AG04449 (cell line): Measurements from ENCODE around the gene ARHGEF11.

ENCODE experiments used
- CTCF ChIA-PET: fragments of 350-600 bp; formaldehyde crosslinking; extraction: SDS; loops from one replicate; lab custom pipeline; 2021; ENCODE audit warnings: antibody characterized with exemption; lab: Yijun Ruan, JAX
- POLR2A ChIA-PET: fragments of 400-600, 350-600 bp; formaldehyde crosslinking; extraction: SDS; loops from one replicate; lab custom pipeline; 2020; ENCODE audit warnings: antibody characterized with exemption, inconsistent platforms; lab: Yijun Ruan, JAX
- DNase-seq: peaks from one replicate; pipeline ENCODE4 v3.0.0-alpha.2; 2010; ENCODE audit warnings: low read depth, low spot score
- H3K4me3 ChIP-seq: 2 replicates; pipeline ENCODE4 v1.5.1; 2011; ENCODE audit warnings: low read depth, mild to moderate bottlenecking, control low read depth, low read length
- TF ChIP-seq, protein P1 (sequence below): IDR thresholded peaks from one replicate; pipeline ENCODE4 v1.5.1; 2011; ENCODE audit warnings: mild to moderate bottlenecking, moderate library complexity, low read length, control low read depth, inconsistent platforms; ENCODE audit not compliant: insufficient read depth; ENCODE audit errors: missing control alignments

Gene ARHGEF11

DNA sequence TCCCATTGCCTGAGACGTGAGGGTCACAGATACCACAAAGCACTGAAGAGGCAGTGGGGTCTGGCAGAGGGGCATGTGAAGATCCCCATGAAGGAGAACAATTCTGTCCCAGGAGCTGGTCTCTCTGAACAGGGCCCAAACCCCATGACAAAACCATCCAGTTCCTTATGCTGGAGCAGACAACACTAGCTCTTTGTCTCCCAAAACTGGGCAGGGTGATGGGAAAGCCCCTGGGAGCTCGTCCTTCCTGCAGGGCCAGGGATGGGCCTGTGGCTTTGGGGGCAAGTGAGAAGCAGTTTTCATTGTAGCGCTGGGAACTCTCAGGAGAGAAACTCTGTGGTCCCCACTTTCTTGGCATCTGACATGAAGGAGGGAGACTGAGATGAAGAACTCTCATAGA, 45.2 kb upstream of the ARHGEF11 start:
- H3K4me3 ChIP-seq, result no peak overlapping the region
- no peak for DNase-seq
- ChIA-PET POLR2A (interaction anchor here (1.1 to 1.4 kb wide), 2 partner anchors 62 to 66 kb away, joined by 3 to 11 read pairs; no protein-coding TSS in a partner anchor), CTCF (interaction anchor here (0.6 to 8.8 kb wide), 32 partner anchors 10 to 1030 kb away, joined by 3 to 478 read pairs (median 6); partner anchors contain the start of gene ETV3L)
- TF ChIP-seq, protein P1, sequence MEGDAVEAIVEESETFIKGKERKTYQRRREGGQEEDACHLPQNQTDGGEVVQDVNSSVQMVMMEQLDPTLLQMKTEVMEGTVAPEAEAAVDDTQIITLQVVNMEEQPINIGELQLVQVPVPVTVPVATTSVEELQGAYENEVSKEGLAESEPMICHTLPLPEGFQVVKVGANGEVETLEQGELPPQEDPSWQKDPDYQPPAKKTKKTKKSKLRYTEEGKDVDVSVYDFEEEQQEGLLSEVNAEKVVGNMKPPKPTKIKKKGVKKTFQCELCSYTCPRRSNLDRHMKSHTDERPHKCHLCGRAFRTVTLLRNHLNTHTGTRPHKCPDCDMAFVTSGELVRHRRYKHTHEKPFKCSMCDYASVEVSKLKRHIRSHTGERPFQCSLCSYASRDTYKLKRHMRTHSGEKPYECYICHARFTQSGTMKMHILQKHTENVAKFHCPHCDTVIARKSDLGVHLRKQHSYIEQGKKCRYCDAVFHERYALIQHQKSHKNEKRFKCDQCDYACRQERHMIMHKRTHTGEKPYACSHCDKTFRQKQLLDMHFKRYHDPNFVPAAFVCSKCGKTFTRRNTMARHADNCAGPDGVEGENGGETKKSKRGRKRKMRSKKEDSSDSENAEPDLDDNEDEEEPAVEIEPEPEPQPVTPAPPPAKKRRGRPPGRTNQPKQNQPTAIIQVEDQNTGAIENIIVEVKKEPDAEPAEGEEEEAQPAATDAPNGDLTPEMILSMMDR, result no peak

DNA sequence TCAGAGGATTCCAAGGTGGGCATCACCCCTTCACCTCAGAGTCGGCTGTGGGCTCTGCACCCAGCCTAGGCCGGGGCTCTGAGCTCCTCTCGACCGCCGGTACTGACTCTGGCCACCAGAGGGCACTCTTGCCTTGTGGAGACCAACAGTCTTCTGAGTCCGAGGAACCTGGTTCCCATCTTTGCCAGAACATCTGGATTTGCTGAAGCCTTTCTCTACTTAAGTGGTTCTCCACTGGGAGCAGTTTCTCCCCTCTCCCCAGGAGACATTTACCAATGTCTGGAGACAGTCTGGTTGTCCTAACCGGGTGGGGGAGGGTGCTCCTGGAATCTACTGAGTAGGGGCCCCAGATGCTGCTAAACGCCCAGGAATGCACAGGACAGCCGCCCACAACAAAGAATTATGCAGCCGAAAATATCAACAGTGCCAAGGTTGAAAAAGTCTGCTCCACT, 44.7 kb upstream of the ARHGEF11 start:
- H3K4me3 ChIP-seq, result no peak overlapping the region
- ChIA-PET POLR2A (interaction anchor here (1.0 to 1.4 kb wide), 3 partner anchors 16 to 66 kb away, joined by 3 to 11 read pairs (median 3); no protein-coding TSS in a partner anchor), CTCF (interaction anchor here (0.6 to 8.8 kb wide), 43 partner anchors 9 to 391 kb away, joined by 3 to 478 read pairs (median 5); partner anchors contain the start of gene ETV3L)
- TF ChIP-seq, protein P1, result peak; percentile 93
- DNase-seq, result peak; percentile 60

DNA sequence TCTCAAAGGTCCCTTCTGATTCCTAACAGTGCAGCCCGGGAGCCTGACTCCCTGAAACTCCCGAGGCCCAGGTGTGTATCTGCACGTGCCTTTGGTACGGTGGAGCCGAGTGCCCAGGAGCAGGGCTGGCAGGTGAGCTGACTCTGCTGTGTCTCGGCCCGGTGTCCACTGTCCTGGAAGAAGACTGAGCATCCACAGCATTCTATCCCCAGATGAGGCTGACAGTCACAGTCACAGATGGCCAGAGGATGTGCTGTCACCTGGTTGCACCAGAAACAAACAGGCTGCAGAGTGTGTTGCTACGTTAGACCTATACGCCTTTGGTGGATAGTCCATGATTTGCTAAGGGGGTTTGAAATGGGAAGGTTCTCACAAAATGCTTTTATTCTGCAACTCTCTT, 44.2 kb upstream of the ARHGEF11 start:
- ChIA-PET CTCF (interaction anchor here (0.6 to 8.8 kb wide), 41 partner anchors 9 to 391 kb away, joined by 3 to 478 read pairs (median 5); partner anchors contain the start of gene ETV3L), POLR2A (interaction anchor here (1.0 to 1.4 kb wide), 3 partner anchors 16 to 66 kb away, joined by 3 to 11 read pairs (median 3); no protein-coding TSS in a partner anchor)
- no peak overlapping the region for H3K4me3 ChIP-seq
- TF ChIP-seq, protein P1, result no peak
- no peak for DNase-seq

DNA sequence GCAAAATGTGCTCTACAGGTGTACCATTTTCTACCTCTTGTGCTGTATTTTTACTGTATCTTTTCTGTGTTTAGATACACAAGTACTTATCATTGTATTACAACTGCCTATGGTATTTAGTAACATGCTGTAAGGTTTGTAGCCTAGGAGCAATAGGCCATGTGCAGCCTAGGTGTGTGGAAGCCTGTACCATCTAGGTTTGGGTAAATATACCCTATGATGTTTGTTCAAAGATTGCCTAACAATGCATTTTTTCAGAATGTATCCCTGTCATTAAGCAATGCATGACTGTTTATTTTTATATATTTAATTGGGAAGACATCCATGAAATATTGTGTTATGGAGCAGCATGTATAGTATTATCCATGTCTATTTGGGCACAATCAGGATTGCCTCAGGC, 43.1 kb upstream of the ARHGEF11 start:
- TF ChIP-seq, protein P1, result no peak
- no peak overlapping the region for H3K4me3 ChIP-seq
- DNase-seq, result no peak
- ChIA-PET CTCF (interaction anchor here (0.7 to 8.8 kb wide), 14 partner anchors 9 to 108 kb away, joined by 3 to 478 read pairs (median 8); partner anchors contain the start of gene ETV3L), POLR2A (no interaction called here)

DNA sequence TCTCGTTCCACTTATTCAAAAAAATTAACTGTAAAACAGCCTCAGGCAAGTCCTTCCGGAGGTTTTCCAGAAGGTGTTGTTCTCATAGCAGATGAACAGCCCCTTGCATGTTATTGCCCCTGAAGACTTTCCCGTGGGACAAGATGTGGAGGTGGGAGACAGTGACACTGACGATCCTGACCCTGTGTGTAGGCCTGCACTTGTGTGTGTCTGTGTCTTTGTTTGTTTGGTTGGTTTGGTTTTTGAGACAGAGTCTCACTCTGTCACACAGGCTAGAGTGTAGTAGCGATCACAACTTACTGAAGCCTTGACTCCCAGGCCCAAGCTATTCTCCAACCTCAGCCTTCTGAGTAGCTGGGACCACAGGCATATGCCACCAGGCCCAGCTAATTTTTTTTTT, 41.5 kb upstream of the ARHGEF11 start:
- no peak overlapping the region for H3K4me3 ChIP-seq
- ChIA-PET CTCF (interaction anchor here (0.9 to 8.8 kb wide), 5 partner anchors 15 to 67 kb away, joined by 3 to 478 read pairs (median 28); partner anchors contain the start of gene ETV3L), POLR2A (interaction anchor here (1.0 kb wide), 1 partner anchor 13 kb away, joined by 3 read pairs; no protein-coding TSS in a partner anchor)
- TF ChIP-seq, protein P1, result no peak
- DNase-seq, result no peak

DNA sequence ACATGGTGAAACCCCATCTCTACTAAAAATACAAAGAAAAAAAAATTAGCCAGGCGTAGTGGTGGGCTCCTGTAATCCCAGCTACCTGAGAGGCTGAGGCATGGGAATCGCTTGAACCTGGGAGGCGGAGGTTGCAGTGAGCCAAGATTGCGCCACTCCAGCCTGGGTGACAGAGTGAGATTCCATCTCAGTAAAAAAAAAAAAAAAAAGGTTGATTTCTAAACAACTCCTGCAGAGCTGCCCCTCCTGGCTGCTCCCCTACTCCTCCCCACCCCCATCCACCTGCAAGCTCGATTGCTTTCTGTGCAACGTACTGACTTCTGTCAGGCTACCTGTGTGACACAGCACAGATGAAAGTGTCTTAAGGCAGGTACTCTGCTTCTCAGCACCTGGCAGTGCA, 40.8 kb upstream of the ARHGEF11 start:
- TF ChIP-seq, protein P1, result no peak
- ChIA-PET CTCF (interaction anchor here (1.0 to 8.8 kb wide), 3 partner anchors 12 to 68 kb away, joined by 3 to 478 read pairs (median 4); no protein-coding TSS in a partner anchor), POLR2A (no interaction called here)
- H3K4me3 ChIP-seq, result no peak overlapping the region
- no peak for DNase-seq
